Middle frontal gyrus (tissue), 1 donor: ENCODE measurements around the gene ARHGAP42.

Experiments used
- DNase-seq: peaks from one replicate; pipeline ENCODE4 v3.0.0-alpha.2; 2015; ENCODE audit warnings: low spot score; ENCODE audit errors: extremely low spot score

ARHGAP42 gene

GRCh38 chr11:100961633-100962032 lies 274.5 kb downstream of the ARHGAP42 start:
- DNase-seq: no peak

GRCh38 chr11:100963375-100963774 lies 276.3 kb downstream of the ARHGAP42 start:
- no peak for DNase-seq

- DNase-seq: no peak
Measured at GRCh38 chr11:100964435-100964834, 277.3 kb downstream of the ARHGAP42 start.

GRCh38 chr11:100965346-100965745 lies 278.3 kb downstream of the ARHGAP42 start:
- DNase-seq: no peak

GRCh38 chr11:100966366-100966765 lies 279.3 kb downstream of the ARHGAP42 start:
- no peak for DNase-seq

GRCh38 chr11:100969008-100969407 lies 281.9 kb downstream of the ARHGAP42 start:
- no peak for DNase-seq

GRCh38 chr11:100970283-100971164 lies 283.4 kb downstream of the ARHGAP42 start:
- no peak for DNase-seq

GRCh38 chr11:100972046-100972445 lies 285.0 kb downstream of the ARHGAP42 start:
- no peak for DNase-seq

GRCh38 chr11:100978442-100978841 lies 291.4 kb downstream of the ARHGAP42 start:
- no peak for DNase-seq

- DNase-seq: no peak
Measured at GRCh38 chr11:100978939-100979338, 291.9 kb downstream of the ARHGAP42 start.

- DNase-seq: no peak
Measured at GRCh38 chr11:100980156-100980555, 293.1 kb downstream of the ARHGAP42 start.

GRCh38 chr11:100981196-100981824 lies 294.2 kb downstream of the ARHGAP42 start:
- DNase-seq: no peak

- no peak for DNase-seq
Measured at GRCh38 chr11:100984668-100985067, 297.6 kb downstream of the ARHGAP42 start.

- DNase-seq: no peak
Measured at GRCh38 chr11:100990931-100991330, 303.8 kb downstream of the ARHGAP42 start.

GRCh38 chr11:100991541-100991940 lies 304.5 kb downstream of the ARHGAP42 start:
- DNase-seq: no peak

- no peak for DNase-seq
Measured at GRCh38 chr11:100994966-100995365, 307.9 kb downstream of the ARHGAP42 start.

GRCh38 chr11:100999756-101000155 lies 312.7 kb downstream of the ARHGAP42 start:
- DNase-seq: no peak

GRCh38 chr11:101003468-101003867 lies 316.4 kb downstream of the ARHGAP42 start:
- DNase-seq: no peak

- no peak for DNase-seq
Measured at GRCh38 chr11:101008961-101009689, 322.0 kb downstream of the ARHGAP42 start.

- no peak for DNase-seq
Measured at GRCh38 chr11:101009690-101010055, 322.6 kb downstream of the ARHGAP42 start.

- DNase-seq: no peak
Measured at GRCh38 chr11:101010899-101011298, 323.8 kb downstream of the ARHGAP42 start.

GRCh38 chr11:101011881-101012280 lies 324.8 kb downstream of the ARHGAP42 start:
- DNase-seq: no peak
